Activated CD4-positive, alpha-beta T cell treated with anti-CD3 and anti-CD28 coated beads for 36 hours (primary cell): Measurements from ENCODE around the gene PAK5. TPM values are rescaled to one million over a fixed set of nuclear protein-coding genes. Genes with fewer than 3 reads are reported as not detected.

Experiments used
- ATAC-seq: fragments of 200-7000 bp; cut with Tn5 transposase; one replicate; pipeline ENCODE4 v1.10.0; 2021; ENCODE audit warnings: mild to moderate bottlenecking, moderate library complexity
- CTCF ChIA-PET: fragments of 350-600 bp; sonication (Branson Sonifier 250); formaldehyde crosslinking; loops from one replicate; lab custom pipeline; 2021; ENCODE audit warnings: antibody characterized with exemption; lab: Charles Lee
- POLR2A ChIA-PET: fragments of 350-600 bp; sonication (Branson Sonifier 250); formaldehyde crosslinking; loops from one replicate; lab custom pipeline; 2021; ENCODE audit warnings: antibody characterized with exemption, inconsistent platforms; lab: Charles Lee
- DNase-seq: peaks from one replicate; pipeline ENCODE4 v3.0.0-alpha.2; 2020
- H3K27ac Mint-ChIP-seq: one replicate; pipeline ENCODE4 v1.8.0; 2021; ENCODE audit warnings: mixed read lengths
- H3K27me3 Mint-ChIP-seq: one replicate; pipeline ENCODE4 v1.8.0; 2021; ENCODE audit warnings: mixed read lengths
- H3K36me3 Mint-ChIP-seq: one replicate; pipeline ENCODE4 v1.8.0; 2021; ENCODE audit warnings: low read depth, mixed read lengths
- H3K4me1 Mint-ChIP-seq: one replicate; pipeline ENCODE4 v1.8.0; 2021; ENCODE audit warnings: mixed read lengths
- H3K4me3 Mint-ChIP-seq: one replicate; pipeline ENCODE4 v1.8.0; 2021; ENCODE audit warnings: mild to moderate bottlenecking, moderate library complexity, mixed read lengths
- H3K9me3 Mint-ChIP-seq: one replicate; pipeline ENCODE4 v1.8.0; 2021; ENCODE audit warnings: low read depth, mixed read lengths
- intact Hi-C, 2 experiments: fragments of 100-400 bp; cut with DNase I in 1 of 2; cut with micrococcal nuclease in 1 of 2; formaldehyde crosslinking; loops; one replicate each; pipeline versions ENCODE4 v1.14.2 to v1.15.1; 2022 to 2024; cut with DNase I, micrococcal nuclease
- total RNA-seq, 2 experiments: library from RNA; stranded (reverse); gene quantifications; one replicate each; pipeline ENCODE4 v1.2.3, GENCODE V29; 2021

PAK5 gene
- total RNA-seq, 2 experiments from 2014 or later: not detected

- CTCF ChIA-PET: no interaction called here
Observed at GRCh38 chr20:9490631-9491030, 348.2 kb downstream of the PAK5 start.

GRCh38 chr20:9490161-9490560 is 348.7 kb downstream of the PAK5 start:
- DNase-seq: no peak
- intact Hi-C loops: no loop called here
- Mint-ChIP-seq H3K4me3 (no peak overlapping the region), H3K36me3 (no peaks in the 10 kb centered on the region), H3K4me1 (no peaks in the 10 kb centered on the region), H3K27me3 (no peaks in the 10 kb centered on the region), H3K9me3 (peaks cover 4% of the 10 kb centered on the region), H3K27ac (no peak overlapping the region)
- ChIA-PET POLR2A (no interaction called here), CTCF (no interaction called here)
- no peak for ATAC-seq

More at GRCh38 chr20:9490631-9491030, 348.2 kb downstream of the PAK5 start:
- ATAC-seq (no peak), DNase-seq (no peak)
- Mint-ChIP-seq H3K9me3 (peaks cover 4% of the 10 kb centered on the region), H3K27me3 (no peaks in the 10 kb centered on the region), H3K4me1 (no peaks in the 10 kb centered on the region), H3K36me3 (no peaks in the 10 kb centered on the region), H3K27ac (no peak overlapping the region), H3K4me3 (no peak overlapping the region)
- intact Hi-C loops: no loop called here
- POLR2A ChIA-PET: no interaction called here

GRCh38 chr20:9488063-9488462 is 350.8 kb downstream of the PAK5 start:
- ATAC-seq (no peak), DNase-seq (no peak)
- Mint-ChIP-seq H3K4me1 (no peaks in the 10 kb centered on the region), H3K4me3 (no peak overlapping the region), H3K27ac (no peak overlapping the region), H3K27me3 (peaks cover 2% of the 10 kb centered on the region), H3K9me3 (peaks cover 3% of the 10 kb centered on the region), H3K36me3 (no peaks in the 10 kb centered on the region)
- ChIA-PET POLR2A (no interaction called here), CTCF (no interaction called here)
- intact Hi-C loops: no loop called here

Other genes starting within 250 kb of the PAK5 start
- gene ANKEF1, start 195.9 kb upstream of the PAK5 start, total RNA-seq: 1 to 10 TPM; 2.5 to 2.8 TPM